Measurements from ENCODE around the gene CCR9. TPM values are rescaled to one million over a fixed set of nuclear protein-coding genes. Genes with fewer than 3 reads are reported as not detected.
A peak's percentile ranks its signal among the peaks of the same experiment; 100 is the strongest.

CCR9 gene
- total and polyA plus RNA-seq, 10 of the 15 experiments (the other 5 are each of a cell fraction or from before 2014, with no cell fraction given), result 0.05 to 3.9 (median 2.4) TPM

DNA sequence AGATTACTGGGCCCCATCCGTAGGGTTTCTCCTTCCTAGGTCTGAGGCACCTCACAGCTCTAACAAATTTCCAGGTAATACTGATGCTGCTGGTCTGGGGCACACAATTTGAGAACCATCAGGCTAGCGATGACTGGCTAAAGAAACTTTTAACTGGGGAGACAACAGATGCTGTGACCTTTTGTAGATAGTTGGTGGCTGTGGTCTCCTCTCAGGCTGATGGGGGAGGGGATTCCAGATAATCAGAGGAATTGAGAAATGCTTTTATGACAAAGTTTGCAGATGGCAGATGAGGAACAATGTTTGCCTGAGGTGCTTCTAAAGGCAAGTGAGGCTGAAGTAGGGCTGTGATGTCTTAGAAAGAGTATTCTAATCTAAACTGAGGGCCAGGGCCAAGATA, 13.8 kb upstream of the CCR9 start (continued):
- TF ChIP-seq BCL11A (IDR thresholded peaks at IDR 0.05; ENCODE audit: low read depth, low read length), result peak; percentile 35; the same call in 1 of the 2 replicates
- peak; percentile 52 for TF ChIP-seq JUNB (IDR thresholded peaks at IDR 0.05)

DNA sequence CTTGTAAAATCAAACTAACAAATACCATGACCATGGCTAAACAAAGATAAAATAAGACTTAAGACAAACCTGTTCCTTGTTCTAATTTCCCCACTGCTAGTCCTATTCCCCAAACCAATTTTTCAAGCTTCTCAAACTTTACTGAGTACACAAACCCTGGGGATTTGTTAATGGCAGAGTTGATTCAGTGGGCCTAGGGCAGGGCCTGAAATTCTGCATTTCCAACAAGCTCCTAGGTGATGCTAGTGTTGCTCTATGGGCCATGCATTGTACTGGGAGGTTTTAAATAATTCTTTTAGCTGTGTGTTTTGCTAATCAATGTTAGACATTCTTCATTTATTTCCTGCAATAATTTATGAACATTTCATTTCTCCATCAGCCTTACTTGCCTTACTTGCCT, 13.3 kb upstream of the CCR9 start:
- intact Hi-C loops (cut with micrococcal nuclease; ENCODE audit: unreplicated experiment), result no loop called here

DNA sequence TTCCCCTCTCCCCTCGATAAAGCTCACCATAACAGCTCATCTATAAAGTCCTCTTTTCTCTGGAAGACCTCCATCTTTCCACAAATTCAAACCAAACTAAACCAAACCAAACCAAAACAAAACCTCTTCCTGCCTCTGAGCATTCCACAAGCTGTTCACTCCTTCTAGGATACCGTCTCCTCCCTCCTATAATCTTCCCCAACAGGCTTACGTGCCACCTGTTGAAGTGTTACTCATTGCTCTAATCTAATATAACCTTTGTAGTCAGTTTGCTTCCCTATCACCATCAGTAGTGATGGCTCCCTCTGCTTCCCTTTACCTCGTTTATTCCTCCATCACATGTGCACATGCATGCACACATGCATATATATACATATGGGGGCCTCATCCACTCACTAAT, 12.7 kb upstream of the CCR9 start:
- Histone ChIP-seq H3K36me3 (ENCODE audit: control insufficient read depth in 2 of 2, insufficient read depth in 2 of 2, low read length in 1 of 2) (no peaks in the 10 kb centered on the region), H4K20me1 (ENCODE audit: control insufficient read depth, insufficient read depth) (no peaks in the 10 kb centered on the region), H3K4me3 (no peak overlapping the region), H3K27ac (ENCODE audit: control insufficient read depth, insufficient read depth) (no peak overlapping the region), H2AFZ (ENCODE audit: control insufficient read depth, low read depth, low read length) (no peak overlapping the region), H3K4me1 (ENCODE audit: control insufficient read depth, insufficient read depth, low read length) (peaks cover 24% of the 10 kb centered on the region), H3K4me2 (ENCODE audit: control insufficient read depth, insufficient read depth) (no peak overlapping the region), H3K27me3 (replicated peaks in 1 of 2; ENCODE audit: control insufficient read depth in 2 of 2, insufficient read depth in 2 of 2, low read length in 1 of 2) (no peaks in the 10 kb centered on the region; a peak in 1 of 4 replicates), H3K9ac (ENCODE audit: control insufficient read depth, insufficient read depth, low read length) (no peak overlapping the region), H3K79me2 (ENCODE audit: control insufficient read depth, insufficient read depth, low read length) (no peaks in the 10 kb centered on the region), H3K9me3 (replicated peaks; ENCODE audit: control insufficient read depth, insufficient read depth, low read length) (peaks cover 1% of the 10 kb centered on the region; the same call in 1 of the 3 replicates)
- ChIA-PET CTCF (interaction anchor here (0.6 kb wide), 1 partner anchor 206 kb away, joined by 3 read pairs; no protein-coding TSS in a partner anchor), RAD21 (ENCODE audit: unreplicated experiment) (interaction anchor here (1.0 to 6.9 kb wide), 7 partner anchors 9 to 112 kb away, joined by 3 to 58 read pairs (median 3); no protein-coding TSS in a partner anchor), SMC1A (ENCODE audit: uncharacterized antibody, unreplicated experiment) (interaction anchor here (0.7 to 11.4 kb wide), 7 partner anchors 10 to 846 kb away, joined by 3 to 199 read pairs (median 13); partner anchors contain the start of genes CCR9 and LZTFL1), POLR2A (interaction anchor here (1.1 to 2.0 kb wide), 3 partner anchors 10 to 31 kb away, joined by 3 to 9 read pairs (median 4); no protein-coding TSS in a partner anchor)
- intact Hi-C loops (cut with micrococcal nuclease; ENCODE audit: unreplicated experiment) (no loop called here), in situ Hi-C loops (cut with MboI) (no loop called here)
- BruUV-seq (replicated peaks), result no TSS peak
- ATAC-seq (no peak), DNase-seq (ENCODE audit: low read depth, low spot score) (no peak), FAIRE-seq (no peak)
- 35% methylated on average over 4 of the region's 4 CpGs for WGBS (ENCODE audit: insufficient coverage, insufficient replicate concordance, low lambda C conversion rate, missing lambda C conversion rate)
- TF ChIP-seq FOXM1 (IDR thresholded peaks at IDR 0.05; ENCODE audit: low read depth, low read length) (no peak), ATF7 (IDR thresholded peaks at IDR 0.05; ENCODE audit: low read depth) (no peak), RAD51 (IDR thresholded peaks at IDR 0.05) (no peak), YBX1 (IDR thresholded peaks at IDR 0.05) (no peak), GABPA (IDR thresholded peaks at IDR 0.05; ENCODE audit: low read depth) (no peak), STAT1 (conservative IDR thresholded peaks at IDR 0.05) (no peak), HDAC2 (IDR thresholded peaks at IDR 0.05) (no peak), KAT2A (conservative IDR thresholded peaks at IDR 0.05; ENCODE audit: control insufficient read depth, low read depth, low read length) (no peak)
- TF ChIP-seq, protein P1, sequence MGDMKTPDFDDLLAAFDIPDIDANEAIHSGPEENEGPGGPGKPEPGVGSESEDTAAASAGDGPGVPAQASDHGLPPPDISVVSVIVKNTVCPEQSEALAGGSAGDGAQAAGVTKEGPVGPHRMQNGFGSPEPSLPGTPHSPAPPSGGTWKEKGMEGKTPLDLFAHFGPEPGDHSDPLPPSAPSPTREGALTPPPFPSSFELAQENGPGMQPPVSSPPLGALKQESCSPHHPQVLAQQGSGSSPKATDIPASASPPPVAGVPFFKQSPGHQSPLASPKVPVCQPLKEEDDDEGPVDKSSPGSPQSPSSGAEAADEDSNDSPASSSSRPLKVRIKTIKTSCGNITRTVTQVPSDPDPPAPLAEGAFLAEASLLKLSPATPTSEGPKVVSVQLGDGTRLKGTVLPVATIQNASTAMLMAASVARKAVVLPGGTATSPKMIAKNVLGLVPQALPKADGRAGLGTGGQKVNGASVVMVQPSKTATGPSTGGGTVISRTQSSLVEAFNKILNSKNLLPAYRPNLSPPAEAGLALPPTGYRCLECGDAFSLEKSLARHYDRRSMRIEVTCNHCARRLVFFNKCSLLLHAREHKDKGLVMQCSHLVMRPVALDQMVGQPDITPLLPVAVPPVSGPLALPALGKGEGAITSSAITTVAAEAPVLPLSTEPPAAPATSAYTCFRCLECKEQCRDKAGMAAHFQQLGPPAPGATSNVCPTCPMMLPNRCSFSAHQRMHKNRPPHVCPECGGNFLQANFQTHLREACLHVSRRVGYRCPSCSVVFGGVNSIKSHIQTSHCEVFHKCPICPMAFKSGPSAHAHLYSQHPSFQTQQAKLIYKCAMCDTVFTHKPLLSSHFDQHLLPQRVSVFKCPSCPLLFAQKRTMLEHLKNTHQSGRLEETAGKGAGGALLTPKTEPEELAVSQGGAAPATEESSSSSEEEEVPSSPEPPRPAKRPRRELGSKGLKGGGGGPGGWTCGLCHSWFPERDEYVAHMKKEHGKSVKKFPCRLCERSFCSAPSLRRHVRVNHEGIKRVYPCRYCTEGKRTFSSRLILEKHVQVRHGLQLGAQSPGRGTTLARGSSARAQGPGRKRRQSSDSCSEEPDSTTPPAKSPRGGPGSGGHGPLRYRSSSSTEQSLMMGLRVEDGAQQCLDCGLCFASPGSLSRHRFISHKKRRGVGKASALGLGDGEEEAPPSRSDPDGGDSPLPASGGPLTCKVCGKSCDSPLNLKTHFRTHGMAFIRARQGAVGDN (IDR thresholded peaks at IDR 0.05), result no peak

More for the DNA sequence above, 13.3 kb upstream of the CCR9 start:
- no peak overlapping the region for H3K4me2 ChIP-seq (ENCODE audit: control insufficient read depth, insufficient read depth)
- peak overlapping the region; percentile 10; the same call in 1 of the 2 replicates for H3K27ac ChIP-seq (ENCODE audit: control insufficient read depth, insufficient read depth)
- POLR2A ChIA-PET, result interaction anchor here (0.8 to 5.7 kb wide), 5 partner anchors 8 to 41 kb away, joined by 3 to 32 read pairs (median 4); no protein-coding TSS in a partner anchor
- H3K9ac ChIP-seq (ENCODE audit: control insufficient read depth, insufficient read depth, low read length), result no peak overlapping the region
- no peak overlapping the region for H3K4me3 ChIP-seq
- no peaks in the 10 kb centered on the region for H4K20me1 ChIP-seq (ENCODE audit: control insufficient read depth, insufficient read depth)
- ATAC-seq (no peak), FAIRE-seq (peak; percentile 23), DNase-seq (ENCODE audit: low read depth, low spot score) (no peak)
- H3K27me3 ChIP-seq (replicated peaks in 1 of 2; ENCODE audit: control insufficient read depth in 2 of 2, insufficient read depth in 2 of 2, low read length in 1 of 2), result no peaks in the 10 kb centered on the region; a peak in 1 of 4 replicates
- peaks cover 29% of the 10 kb centered on the region for H3K4me1 ChIP-seq (ENCODE audit: control insufficient read depth, insufficient read depth, low read length)
- peaks cover 1% of the 10 kb centered on the region; the same call in 1 of the 3 replicates for H3K9me3 ChIP-seq (replicated peaks; ENCODE audit: control insufficient read depth, insufficient read depth, low read length)
- RAD21 ChIA-PET (ENCODE audit: unreplicated experiment), result interaction anchor here (1.0 to 6.9 kb wide), 7 partner anchors 8 to 111 kb away, joined by 3 to 58 read pairs (median 4); no protein-coding TSS in a partner anchor
- BruUV-seq (replicated peaks), result no TSS peak
- CTCF ChIA-PET, result interaction anchor here (1.2 kb wide), 1 partner anchor 14 kb away, joined by 5 read pairs; no protein-coding TSS in a partner anchor
- in situ Hi-C loops (cut with MboI), result no loop called here
- SMC1A ChIA-PET (ENCODE audit: uncharacterized antibody, unreplicated experiment), result interaction anchor here (0.7 to 11.4 kb wide), 8 partner anchors 10 to 845 kb away, joined by 3 to 199 read pairs (median 8); partner anchors contain the start of genes CCR9 and LZTFL1
- H3K36me3 ChIP-seq (ENCODE audit: control insufficient read depth in 2 of 2, insufficient read depth in 2 of 2, low read length in 1 of 2), result no peaks in the 10 kb centered on the region
- no peak overlapping the region for H2AFZ ChIP-seq (ENCODE audit: control insufficient read depth, low read depth, low read length)
- H3K79me2 ChIP-seq (ENCODE audit: control insufficient read depth, insufficient read depth, low read length), result no peaks in the 10 kb centered on the region
- TF ChIP-seq HDAC6 (IDR thresholded peaks at IDR 0.05; ENCODE audit: unreplicated experiment) (no peak), TCF7 (IDR thresholded peaks at IDR 0.05; ENCODE audit: borderline replicate concordance) (no peak), SUZ12 (IDR thresholded peaks at IDR 0.05; ENCODE audit: unreplicated experiment) (no peak), CHD4 (IDR thresholded peaks at IDR 0.05) (no peak), POU2F2 (IDR thresholded peaks at IDR 0.05; ENCODE audit: borderline replicate concordance, low read depth, low read length) (no peak), ATF7 (IDR thresholded peaks at IDR 0.05; ENCODE audit: low read depth) (no peak), ZBED1 (IDR thresholded peaks at IDR 0.05; ENCODE audit: borderline replicate concordance) (no peak)
